D341Med (cell line): ENCODE data around the gene CCDC27.

Experiments
- DNase-seq: peaks from one replicate; pipeline ENCODE4 v3.0.0; 2012; ENCODE audit warnings: low spot score

CCDC27 gene

GRCh38 chr1:3752400-3752945 lies at the start of gene CCDC27:
Gene CCDC27, plus strand, starts transcription at chr1:3752450. Its CDS starts 32 bp downstream, at chr1:3752482.
- no peak for DNase-seq

- no peak for DNase-seq
These were observed 49.7 kb upstream of the CCDC27 start for GRCh38 chr1:3702528-3702927.

- DNase-seq = no peak
These were observed 49.1 kb upstream of the CCDC27 start for GRCh38 chr1:3702990-3703728.

- DNase-seq = no peak
These were observed 48.4 kb upstream of the CCDC27 start for GRCh38 chr1:3703786-3704371.

- DNase-seq = no peak
These were observed 46.8 kb upstream of the CCDC27 start for GRCh38 chr1:3705341-3705950.

- DNase-seq = no peak
These were observed 45.5 kb upstream of the CCDC27 start for GRCh38 chr1:3706651-3707297.

GRCh38 chr1:3707298-3707938 lies 44.8 kb upstream of the CCDC27 start:
- DNase-seq = no peak

- no peak for DNase-seq
These were observed 44.3 kb upstream of the CCDC27 start for GRCh38 chr1:3707939-3708328.

GRCh38 chr1:3708791-3709190 lies 43.5 kb upstream of the CCDC27 start:
- no peak for DNase-seq

GRCh38 chr1:3710251-3710650 lies 42.0 kb upstream of the CCDC27 start:
- DNase-seq = no peak

- DNase-seq = no peak
These were observed 40.9 kb upstream of the CCDC27 start for GRCh38 chr1:3711381-3711779.

- no peak for DNase-seq
These were observed 40.3 kb upstream of the CCDC27 start for GRCh38 chr1:3711780-3712451.

GRCh38 chr1:3712573-3713535 lies 39.4 kb upstream of the CCDC27 start:
- DNase-seq = no peak

- DNase-seq = no peak
These were observed 38.4 kb upstream of the CCDC27 start for GRCh38 chr1:3713840-3714239.

- DNase-seq = no peak
These were observed 37.9 kb upstream of the CCDC27 start for GRCh38 chr1:3714284-3714741.

GRCh38 chr1:3714814-3715213 lies 37.4 kb upstream of the CCDC27 start:
- no peak for DNase-seq

GRCh38 chr1:3716351-3716750 lies 35.9 kb upstream of the CCDC27 start:
- DNase-seq = no peak

- no peak for DNase-seq
These were observed 35.1 kb upstream of the CCDC27 start for GRCh38 chr1:3717041-3717714.

- DNase-seq = no peak
These were observed 34.3 kb upstream of the CCDC27 start for GRCh38 chr1:3717715-3718601.
